GM18868 (cell line): ENCODE data around the gene GPC5.

Experiments
- ATAC-seq: cut with Tn5 transposase; IDR thresholded peaks from one replicate; pipeline ENCODE4 v1.9.1; 2021; ENCODE audit warnings: mild to moderate bottlenecking, moderate library complexity; ENCODE audit not compliant: unreplicated experiment

The GPC5 gene

DNA sequence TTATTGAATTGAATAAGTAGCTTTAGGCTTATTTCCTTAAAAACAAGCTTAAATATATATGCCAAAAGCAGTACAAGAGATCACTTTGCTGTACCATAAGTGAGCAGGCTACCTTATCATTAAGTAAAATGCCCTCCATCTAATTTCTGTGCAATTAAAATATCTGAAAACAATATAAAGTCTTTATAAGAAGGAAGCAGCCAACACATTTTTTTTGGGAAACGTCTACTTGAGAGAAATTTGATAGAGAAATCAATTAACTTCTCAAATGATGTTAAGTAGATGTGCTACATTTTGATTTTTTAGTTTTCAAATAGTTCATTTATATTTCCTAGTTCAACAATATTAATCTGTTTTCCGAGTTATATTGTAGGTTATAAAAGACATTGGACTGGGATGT lies 52.5 kb downstream of the GPC5 start:
- ATAC-seq, result no peak

DNA sequence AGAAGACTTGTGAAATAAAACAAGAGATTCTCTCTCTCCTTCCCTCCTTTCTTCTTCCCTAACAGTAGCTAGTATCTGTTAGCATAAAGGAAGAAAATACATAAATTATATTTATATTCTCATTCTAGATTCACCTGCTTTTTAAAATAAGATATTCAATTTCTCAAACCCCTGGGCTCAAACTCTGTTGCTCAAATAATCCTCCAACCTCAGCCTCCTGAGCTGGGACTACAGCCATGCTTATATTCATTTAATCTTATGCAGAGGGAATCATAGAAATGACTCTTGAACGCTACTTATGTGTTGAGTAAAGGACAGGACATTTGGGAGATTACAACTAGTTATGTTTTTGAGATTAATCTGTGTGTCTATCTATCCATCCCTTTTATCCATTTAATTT lies 56.2 kb downstream of the GPC5 start:
- no peak for ATAC-seq

DNA sequence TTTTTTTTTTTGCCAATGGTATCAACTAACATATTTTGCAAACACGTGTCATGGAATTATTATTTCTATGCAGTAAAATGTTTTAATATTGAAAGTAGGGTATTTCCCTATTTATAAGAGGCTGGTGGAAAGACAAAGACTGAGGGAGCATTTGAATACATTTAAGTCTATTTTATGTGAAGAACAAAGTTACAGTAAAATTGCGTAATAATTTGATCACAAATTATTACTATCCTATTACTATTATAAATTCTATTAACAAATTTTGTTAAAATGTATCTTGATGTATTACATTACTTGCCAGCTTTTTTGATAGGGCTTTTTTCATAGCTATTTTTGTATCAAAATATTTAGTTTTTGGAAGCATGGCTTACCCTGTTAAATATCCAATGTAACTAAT lies 58.4 kb downstream of the GPC5 start:
- no peak for ATAC-seq

DNA sequence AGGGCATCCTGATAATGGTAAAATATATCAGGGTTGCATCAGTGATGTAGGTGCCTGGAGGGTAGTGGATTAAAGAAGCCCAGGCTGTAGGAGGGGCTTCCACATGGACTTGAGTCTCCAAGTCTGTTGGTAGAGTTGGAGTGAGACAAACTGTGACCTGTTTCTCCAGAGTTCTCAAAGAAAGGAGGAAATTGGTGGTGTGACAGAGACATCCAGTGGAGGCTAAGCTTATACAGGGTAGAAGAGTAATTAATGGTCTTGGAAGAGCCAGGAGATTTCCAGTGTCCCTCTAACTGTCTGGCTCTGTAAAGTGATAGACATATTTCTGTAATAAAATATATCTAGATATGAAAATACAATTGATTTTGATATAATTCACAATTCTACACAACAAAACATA lies 61.1 kb downstream of the GPC5 start:
- no peak for ATAC-seq

DNA sequence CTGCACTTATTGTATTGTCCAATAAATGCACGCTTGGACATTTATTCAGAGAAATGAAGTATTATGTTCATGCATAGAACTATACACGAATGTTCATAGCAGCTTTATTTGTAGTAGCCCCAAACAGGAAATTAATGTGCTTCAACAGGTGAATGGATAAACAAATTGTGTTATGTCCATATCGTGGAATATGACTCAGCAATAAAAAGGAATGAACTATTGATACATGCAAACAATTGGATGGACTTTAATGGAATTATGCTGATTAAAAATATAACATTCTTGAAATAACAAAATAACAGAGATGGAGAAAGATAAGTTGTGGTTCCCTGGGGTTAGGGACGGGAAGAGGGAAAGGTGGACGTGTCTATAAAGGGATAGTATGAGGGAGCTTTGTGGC lies 65.9 kb downstream of the GPC5 start:
- no peak for ATAC-seq

DNA sequence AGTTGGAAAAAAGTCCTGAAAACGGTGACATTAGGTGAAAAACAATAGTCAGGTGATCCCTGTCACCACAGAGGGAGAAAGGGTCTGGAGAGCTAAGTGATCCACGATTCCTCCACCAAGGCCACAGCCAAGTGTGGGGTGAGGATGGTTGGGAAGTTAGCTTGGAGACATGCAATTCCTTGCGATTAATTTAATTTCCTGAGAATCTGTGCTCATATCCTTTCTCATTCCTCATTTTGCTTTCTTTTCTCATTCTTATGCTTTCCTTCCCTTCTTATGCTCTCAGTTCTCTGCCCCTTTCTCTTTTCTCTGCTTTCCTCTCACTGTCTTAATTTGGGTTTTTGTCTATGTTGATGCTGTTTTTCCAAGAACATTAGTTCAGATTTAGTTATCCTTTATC lies 68.8 kb downstream of the GPC5 start:
- no peak for ATAC-seq

DNA sequence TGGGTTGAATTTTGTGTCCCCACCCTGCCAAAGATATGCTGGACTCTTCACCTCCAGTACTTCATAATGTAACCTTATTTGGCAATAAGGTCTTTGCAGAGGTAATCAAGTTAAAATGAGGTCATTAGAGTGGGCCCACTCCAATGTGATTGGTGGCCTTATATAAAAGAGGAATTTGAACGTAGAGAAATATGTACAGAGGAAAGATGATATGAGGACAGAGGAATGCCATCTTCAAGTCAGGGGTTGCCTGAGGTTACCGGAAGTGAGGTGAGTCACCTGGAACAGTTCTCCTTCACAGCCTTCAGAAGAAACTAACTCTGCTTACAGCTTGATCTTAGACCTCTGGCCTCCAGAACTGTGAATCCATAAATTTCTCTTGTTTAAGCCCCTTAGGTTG lies 69.9 kb downstream of the GPC5 start:
- ATAC-seq, result peak; percentile 68

DNA sequence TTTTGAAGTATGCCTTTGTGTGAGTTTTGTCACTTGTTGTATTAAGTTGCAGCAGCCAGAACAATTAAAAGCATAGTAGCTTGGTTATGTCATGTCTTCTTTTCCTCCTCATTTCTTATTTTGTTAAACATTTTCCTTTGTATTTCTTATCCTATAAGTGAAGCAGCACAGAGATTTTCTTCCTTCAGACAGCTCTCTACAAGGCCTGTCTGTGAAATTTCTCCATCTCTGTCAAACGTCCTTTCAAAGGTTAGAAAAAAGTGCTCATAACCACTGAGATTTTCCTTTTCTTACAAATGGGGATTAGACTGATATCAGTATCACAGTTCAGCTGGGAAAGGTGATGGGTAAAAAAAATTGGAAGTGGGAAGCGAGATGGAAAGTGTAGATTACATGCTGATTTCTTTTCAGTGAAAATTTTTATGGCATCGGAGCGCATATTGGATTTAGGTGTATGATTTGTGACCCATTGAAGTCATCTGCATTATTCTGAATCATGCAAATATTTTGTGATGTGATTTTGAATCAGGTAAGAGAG lies 71.7 kb downstream of the GPC5 start:
- ATAC-seq, result no peak

DNA sequence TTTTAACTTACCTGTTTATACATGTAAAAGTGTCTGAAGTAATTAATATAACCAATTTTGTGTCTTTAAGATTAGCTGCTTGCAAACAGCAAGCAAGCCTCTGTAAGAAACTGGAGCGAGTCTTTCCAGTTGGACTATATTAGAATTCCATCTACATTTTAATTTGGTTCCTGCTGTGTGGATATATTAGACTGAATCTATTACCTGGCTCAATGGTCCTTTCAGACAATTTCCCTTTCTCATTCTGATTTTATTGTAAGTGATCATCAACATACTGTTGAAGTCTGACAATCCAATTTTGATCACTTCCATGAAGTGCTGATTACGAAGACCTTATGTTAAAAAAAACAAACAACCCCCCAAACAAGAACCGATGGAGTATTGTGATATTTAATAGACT lies 72.3 kb downstream of the GPC5 start:
- no peak for ATAC-seq

DNA sequence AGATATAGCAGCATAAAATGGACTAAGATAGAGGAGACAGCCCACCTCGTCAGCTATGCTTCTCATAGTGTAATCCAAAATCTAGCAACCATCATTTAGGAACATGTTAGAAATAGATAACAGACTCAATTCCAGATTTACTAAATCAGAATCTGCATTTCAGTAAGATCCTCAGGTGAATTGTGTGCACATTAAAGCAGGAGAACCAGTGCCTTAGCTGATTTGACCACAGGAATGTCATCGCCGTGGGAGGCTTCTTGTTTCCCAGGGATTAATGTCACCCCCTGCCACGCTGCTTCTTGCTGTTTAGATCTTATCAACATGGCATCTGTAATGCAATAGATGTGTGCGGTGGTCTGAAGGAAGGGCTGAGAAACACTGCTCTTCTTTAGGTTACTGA lies 84.0 kb downstream of the GPC5 start:
- ATAC-seq, result no peak

DNA sequence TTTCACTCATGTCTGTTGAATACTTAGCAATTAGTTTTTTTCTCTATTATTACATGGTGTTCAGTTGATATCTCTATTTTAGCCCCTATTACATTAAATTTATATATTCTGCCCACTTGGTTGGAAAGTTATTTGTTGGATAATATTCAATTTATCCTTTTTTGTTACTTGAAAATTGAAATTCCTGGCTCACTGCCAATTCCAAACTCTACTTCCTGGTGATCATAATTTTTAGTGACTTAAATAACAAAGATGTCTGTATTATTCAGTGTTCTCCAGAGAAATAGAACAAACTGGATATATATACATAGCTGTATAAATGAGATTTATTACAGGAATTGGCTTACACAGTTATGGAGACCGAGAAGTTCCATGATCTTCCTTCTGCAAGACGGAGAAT lies 93.6 kb downstream of the GPC5 start:
- no peak for ATAC-seq

DNA sequence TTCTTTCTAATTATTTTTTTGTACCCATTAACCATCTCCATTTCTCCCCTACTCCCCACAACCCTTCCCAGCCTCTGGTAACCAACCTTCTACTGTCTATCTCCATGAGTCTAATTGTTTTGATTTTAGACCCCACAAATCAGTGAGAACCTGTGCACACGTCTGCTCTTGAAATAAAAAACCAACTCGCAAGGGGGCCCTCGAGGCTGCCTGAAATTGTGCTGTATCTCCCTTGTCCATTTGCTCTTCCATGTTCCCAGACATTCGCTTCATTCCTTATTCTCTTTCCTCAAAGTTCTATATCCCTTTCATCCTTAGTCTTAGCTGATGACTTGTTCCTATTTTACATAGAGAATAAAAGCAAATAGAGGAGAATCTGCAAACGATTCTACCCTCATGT lies 95.0 kb downstream of the GPC5 start:
- no peak for ATAC-seq

DNA sequence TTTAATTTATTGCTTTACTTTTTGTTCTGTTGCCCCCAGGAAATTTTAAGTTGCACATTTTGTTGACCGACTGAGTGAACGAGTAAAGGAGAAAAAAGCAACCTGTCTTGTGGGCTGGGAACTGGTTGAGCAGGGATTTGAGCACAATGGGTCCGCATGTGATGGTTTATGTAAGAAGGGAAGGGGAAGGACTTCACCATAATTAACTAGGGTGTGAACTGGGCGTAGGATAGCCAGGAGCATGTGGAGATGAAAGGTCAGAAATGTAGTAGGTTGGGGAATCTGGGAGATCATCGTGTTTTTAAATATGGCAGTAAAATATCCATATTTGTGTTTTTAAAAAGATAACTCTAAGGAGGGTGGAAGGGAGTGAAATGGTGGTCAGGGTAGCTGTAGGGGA lies 99.9 kb downstream of the GPC5 start:
- no peak for ATAC-seq

DNA sequence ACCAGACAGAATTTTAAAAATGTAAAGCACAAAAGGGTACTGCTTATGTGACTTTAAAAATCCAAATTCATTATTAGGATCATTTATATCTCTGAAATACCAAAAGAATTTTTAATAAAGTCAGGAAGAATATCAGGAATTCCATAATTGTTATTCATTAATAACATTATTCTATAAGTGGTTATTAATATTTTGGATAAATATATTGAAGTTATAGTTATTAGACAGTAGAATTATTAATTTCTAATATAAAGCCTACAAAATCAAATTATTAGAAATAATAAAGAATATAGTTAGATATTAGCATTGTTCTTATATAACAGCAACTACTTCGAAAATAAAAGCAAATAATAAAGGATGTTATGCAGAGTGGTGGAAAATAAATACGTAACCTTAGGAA lies 105.8 kb downstream of the GPC5 start:
- no peak for ATAC-seq

DNA sequence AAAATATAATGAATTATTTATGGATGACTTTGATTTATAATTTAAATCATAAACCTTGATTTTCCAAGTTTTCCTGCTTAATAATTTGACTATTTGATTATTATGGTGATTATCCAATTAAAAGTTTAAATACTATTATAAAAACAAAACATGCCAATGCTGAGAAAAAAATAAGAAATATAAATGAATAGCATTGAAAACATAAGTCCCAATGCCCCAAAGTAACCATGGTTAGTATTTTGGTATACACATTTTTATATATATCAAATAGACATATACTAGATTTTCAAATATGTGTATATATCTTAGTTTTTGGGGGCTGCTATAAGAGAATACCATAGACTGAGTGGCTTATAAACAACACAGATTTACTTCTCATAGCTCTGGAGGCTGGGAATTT lies 108.3 kb downstream of the GPC5 start:
- ATAC-seq, result no peak

DNA sequence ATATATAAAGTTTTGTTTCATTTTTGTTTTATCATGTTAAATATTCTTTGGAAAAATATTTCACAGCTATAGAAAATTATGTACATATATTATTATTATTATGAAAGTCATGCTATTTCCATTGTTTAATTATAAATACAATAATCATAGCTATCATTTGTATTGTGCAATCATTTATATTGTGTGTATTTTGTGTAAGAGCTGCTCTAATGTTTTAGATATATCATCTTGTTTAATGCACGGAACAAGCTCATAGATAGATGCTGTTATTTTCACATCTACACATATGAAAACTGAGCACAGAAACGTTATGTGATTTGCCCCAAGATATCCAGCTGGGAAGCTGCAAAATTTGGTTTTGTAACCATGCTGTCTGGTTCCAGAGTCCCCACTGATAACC lies 111.6 kb downstream of the GPC5 start:
- ATAC-seq, result no peak

DNA sequence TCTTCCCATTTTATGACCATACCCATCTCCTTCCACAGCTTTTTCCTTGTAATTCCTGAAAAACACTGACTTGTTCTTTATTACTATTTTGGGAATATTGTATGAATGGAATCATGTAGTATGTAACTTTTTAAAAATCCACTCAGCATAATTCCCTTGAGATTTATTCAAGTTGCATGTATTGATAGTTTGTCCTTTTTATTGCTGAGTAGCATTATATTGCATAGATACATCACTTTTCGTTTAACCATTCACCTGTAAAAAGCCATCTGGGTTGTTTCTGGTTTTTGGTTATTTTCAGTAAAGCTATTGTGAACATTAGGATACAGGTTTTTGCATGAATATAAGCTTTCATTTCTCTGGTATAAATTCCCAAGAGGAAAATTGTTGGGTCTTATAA lies 115.4 kb downstream of the GPC5 start:
- no peak for ATAC-seq

DNA sequence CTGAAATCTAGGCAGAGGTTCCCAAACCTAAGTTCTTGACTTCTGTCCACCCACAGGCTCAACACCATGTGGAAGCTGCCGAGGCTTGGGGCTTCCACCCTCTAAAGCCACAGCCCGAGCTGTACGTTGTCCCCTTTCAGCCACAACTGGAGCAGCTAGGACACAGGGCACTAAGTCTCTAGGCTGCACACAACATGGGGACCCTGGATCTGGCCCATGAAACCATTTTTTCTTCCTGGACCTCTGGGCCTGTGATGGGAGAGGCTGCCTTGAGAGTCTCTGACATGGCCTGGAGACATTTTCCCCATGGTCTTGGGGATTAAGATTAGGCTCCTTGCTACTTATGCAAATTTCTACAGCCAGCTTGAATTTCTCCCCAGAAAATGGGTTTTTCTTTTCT lies 118.4 kb downstream of the GPC5 start:
- ATAC-seq, result no peak

DNA sequence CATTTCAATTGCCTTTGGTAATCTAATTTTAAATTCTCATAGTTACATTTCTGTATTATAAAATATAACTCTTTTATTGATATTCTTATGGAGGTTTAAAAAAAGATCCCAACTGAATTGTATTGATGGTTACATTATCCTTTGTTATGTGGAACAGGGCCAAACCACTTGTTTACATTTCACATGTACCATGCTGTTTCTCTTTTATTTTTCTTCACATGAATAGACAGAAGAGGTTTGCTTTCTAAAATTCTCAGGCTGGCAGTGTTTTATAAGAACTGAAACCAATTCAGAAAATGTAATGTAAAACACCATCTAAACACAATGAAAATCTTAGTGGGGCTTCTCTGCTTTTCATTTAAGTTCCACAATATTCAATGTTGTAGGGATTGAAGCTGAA lies 122.5 kb downstream of the GPC5 start:
- peak; percentile 83 for ATAC-seq

DNA sequence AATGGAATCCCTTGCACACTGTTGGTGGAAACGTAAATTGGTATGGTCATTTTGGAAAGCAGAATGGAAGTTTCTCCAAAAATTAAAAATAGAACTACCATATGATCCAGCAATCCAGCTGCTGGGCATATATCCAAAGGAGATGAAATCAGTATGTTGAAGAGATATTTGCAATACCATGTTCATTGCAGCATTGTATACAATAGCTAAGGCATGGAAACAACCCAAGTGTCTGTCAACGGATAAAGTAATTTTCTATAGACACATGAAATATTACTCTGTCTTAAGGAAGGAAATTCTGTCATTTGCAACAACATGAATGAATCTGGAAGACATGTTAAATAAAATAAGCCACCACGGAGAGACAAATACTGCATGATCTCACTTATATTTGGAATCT lies 124.7 kb downstream of the GPC5 start:
- no peak for ATAC-seq

DNA sequence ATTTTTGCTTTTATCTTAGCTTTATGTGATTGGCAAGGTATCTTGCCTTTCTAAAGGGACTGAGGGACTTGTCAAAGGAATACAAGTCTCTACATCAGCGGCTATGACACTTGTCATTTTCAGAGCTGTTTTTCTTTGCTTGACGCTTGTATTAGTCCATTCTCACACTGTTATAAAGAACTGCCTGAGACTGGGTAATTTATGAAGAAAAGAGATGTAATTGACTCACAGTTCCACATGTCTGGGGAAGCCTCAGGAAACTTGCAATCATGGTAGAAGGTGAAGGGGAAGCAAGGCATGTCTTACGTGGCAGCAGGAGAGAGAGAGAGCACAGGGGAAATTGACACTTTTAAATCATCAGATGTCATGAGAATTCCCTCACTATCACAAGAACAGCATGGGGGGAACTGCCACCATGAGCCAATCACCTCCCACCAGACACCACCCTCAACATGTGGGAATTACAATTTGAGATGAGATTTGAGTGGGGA lies 128.2 kb downstream of the GPC5 start:
- ATAC-seq, result no peak

DNA sequence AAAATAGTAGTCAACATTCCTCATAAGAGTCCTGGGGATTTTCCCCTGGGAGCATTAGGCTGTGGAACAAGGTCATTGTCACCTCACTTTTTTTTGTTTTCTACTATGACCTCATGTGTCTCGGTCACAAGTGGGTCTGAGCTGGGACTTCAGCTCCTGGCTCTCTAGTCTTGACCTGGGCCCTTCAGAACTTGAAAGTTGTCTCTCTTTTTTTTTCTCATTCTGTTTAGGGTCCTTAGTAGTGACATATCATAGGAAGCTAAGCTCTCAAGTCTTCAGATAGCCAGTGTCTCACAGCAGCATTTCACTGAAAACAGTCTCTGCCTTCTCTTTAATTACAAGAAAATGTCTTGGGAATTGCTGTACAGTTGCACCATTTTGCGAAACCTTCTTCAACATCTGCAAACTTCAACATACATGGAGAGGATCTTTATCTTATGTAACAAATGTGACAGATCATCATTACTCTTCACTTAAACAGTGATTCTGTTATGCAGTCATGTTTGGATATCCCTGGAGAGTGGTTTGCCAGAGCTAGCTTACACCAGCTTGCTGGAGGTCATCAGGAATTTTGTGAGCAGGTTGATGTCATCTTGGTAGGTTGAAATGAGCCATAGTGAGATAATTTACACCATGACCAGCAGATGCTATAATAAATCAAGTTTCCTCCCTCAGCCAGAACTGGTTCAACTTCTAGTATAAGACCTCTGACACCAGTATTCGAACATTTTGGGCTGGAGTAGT lies 131.5 kb downstream of the GPC5 start:
- ATAC-seq, result no peak

DNA sequence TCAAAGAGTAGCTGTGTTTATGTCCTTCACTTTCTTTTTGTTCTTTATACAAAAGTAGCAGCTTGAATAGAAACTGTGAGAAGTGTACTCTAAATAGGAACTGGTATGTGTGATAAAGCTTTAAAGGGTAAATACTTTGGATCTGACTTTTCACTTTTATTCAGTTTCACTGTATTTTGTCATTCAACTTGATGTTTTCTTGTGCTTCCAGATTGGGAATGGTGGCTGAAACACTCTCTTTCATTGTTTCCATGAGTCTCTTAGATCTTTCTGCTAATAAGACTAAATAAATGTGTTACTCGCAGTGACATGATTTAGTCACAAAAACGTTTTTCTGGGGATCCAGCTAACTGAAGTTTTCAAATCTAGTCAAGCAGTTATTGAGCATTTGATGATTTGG lies 133.2 kb downstream of the GPC5 start:
- ATAC-seq, result no peak
